ENCODE results near the gene EDNRB.

DNA sequence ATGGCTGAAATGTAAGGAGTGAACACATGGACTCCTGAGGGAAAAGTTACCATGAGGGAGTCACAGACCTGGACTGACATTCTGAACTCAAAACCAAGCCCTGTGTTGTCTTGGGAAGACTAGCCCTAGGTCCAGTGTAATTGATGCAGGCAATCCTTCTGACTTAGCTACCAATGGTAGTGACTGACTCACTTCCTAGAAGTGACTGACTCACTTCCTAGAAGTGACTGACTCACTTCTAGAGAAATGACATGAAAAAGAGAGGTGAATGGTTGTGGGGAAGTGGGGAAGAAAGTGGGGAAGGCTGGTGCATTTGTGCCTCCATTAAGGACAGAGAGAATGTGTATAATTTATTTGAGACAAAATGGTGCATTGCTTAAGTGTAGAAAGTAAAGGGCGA, 49.9 kb downstream of the EDNRB start:
- TF ChIP-seq, protein P1, sequence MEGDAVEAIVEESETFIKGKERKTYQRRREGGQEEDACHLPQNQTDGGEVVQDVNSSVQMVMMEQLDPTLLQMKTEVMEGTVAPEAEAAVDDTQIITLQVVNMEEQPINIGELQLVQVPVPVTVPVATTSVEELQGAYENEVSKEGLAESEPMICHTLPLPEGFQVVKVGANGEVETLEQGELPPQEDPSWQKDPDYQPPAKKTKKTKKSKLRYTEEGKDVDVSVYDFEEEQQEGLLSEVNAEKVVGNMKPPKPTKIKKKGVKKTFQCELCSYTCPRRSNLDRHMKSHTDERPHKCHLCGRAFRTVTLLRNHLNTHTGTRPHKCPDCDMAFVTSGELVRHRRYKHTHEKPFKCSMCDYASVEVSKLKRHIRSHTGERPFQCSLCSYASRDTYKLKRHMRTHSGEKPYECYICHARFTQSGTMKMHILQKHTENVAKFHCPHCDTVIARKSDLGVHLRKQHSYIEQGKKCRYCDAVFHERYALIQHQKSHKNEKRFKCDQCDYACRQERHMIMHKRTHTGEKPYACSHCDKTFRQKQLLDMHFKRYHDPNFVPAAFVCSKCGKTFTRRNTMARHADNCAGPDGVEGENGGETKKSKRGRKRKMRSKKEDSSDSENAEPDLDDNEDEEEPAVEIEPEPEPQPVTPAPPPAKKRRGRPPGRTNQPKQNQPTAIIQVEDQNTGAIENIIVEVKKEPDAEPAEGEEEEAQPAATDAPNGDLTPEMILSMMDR (IDR thresholded peaks at IDR 0.05), result no peak
- TF ChIP-seq EP300 (IDR thresholded peaks at IDR 0.05), result no peak
